Endothelial cell of umbilical vein (primary cell): ENCODE measurements around the gene ZNF600. TPM values are rescaled to one million over a fixed set of nuclear protein-coding genes. Genes with fewer than 3 reads are reported as not detected.
"Not testable (repeated sequence)": the region's sequence is repeated elsewhere in the genome, so short reads cannot be mapped to it uniquely, and the experiment has no call there.

ENCODE experiments used
- BruUV-seq: library from RNA; stranded (reverse); fragments of 400-500 nt; replicated peaks from 2 replicates; lab custom pipeline; 2021; lab: Mats Ljungman, UMichigan
- CTCF ChIA-PET: fragments of 300-600, 350-600 bp; sonication (Branson Sonifier 250); formaldehyde crosslinking; loops from one replicate; lab custom pipeline; 2021; ENCODE audit warnings: antibody characterized with exemption, inconsistent platforms; lab: Charles Lee
- POLR2A ChIA-PET: fragments of 300-600, 350-600 bp; sonication (Branson Sonifier 250); formaldehyde crosslinking; loops from one replicate; lab custom pipeline; 2021; ENCODE audit warnings: antibody characterized with exemption, inconsistent platforms; lab: Charles Lee
- DNase-seq: peaks from one replicate; pipeline ENCODE4 v3.0.0-alpha.2; 2011; ENCODE audit warnings: low read depth, low spot score
- FAIRE-seq: peaks from 2 replicates; lab custom pipeline; 2011; peaks lifted over from hg19 to GRCh38; lab: Jason Lieb, UNC
- H2AFZ ChIP-seq: 2 replicates; pipeline ENCODE4 v1.6.0; 2012; ENCODE audit warnings: low read depth, low read length, control low read depth, inconsistent platforms
- H3K27ac ChIP-seq: 2 replicates; pipeline ENCODE4 v1.5.1; 2011; ENCODE audit warnings: low read depth, mild to moderate bottlenecking, control low read depth, low read length, moderate library complexity; ENCODE audit not compliant: insufficient read depth
- H3K27me3 ChIP-seq, 2 experiments: 2 replicates each; pipeline versions ENCODE4 v1.6.0 to v1.6.1; 2011; ENCODE audit warnings: low read length in 2 of 2, mixed read lengths in 1 of 2; ENCODE audit not compliant: control insufficient read depth in 2 of 2, insufficient read depth in 2 of 2
- H3K36me3 ChIP-seq, 2 experiments: 2 replicates in 1 of 2; 3 replicates in 1 of 2; pipeline ENCODE4 v1.5.1; 2011; ENCODE audit warnings: low read length in 2 of 2, mild to moderate bottlenecking in 1 of 2, moderate library complexity in 1 of 2; ENCODE audit not compliant: control insufficient read depth in 2 of 2, insufficient read depth in 2 of 2; ENCODE audit errors: extremely low read depth in 1 of 2
- H3K4me1 ChIP-seq: 3 replicates; pipeline ENCODE4 v1.5.1; 2011; ENCODE audit warnings: mild to moderate bottlenecking, low read length; ENCODE audit not compliant: control insufficient read depth, insufficient read depth; ENCODE audit errors: extremely low read depth
- H3K4me2 ChIP-seq: 2 replicates; pipeline ENCODE4 v1.6.1; 2011; ENCODE audit warnings: low read length, control low read depth, mixed read lengths; ENCODE audit not compliant: insufficient read depth
- H3K4me3 ChIP-seq, 3 experiments: fragments of 200-600 bp in 1 of 3; sonication (generic), shearing (Covaris generic) in 1 of 3; replicated peaks in 1 of 3; 2 replicates each; pipeline ENCODE4 v1.5.1; 2011 to 2016; ENCODE audit warnings: control low read depth in 3 of 3, low read length in 3 of 3, mild to moderate bottlenecking in 2 of 3, inconsistent platforms in 1 of 3, low read depth in 1 of 3, moderate library complexity in 1 of 3; ENCODE audit not compliant: insufficient read depth in 1 of 3
- H3K79me2 ChIP-seq: 2 replicates; pipeline ENCODE4 v1.6.0; 2012; ENCODE audit warnings: low read length, inconsistent platforms; ENCODE audit not compliant: control insufficient read depth, insufficient read depth
- H3K9ac ChIP-seq: replicated peaks from 2 replicates; pipeline ENCODE3; 2011; ENCODE audit warnings: low read length, control low read depth; ENCODE audit not compliant: insufficient read depth; ENCODE audit errors: extremely low read depth
- H3K9me1 ChIP-seq: replicated peaks from 3 replicates; pipeline ENCODE4 v1.6.0; 2011; ENCODE audit warnings: mild to moderate bottlenecking, low read length; ENCODE audit not compliant: control insufficient read depth, insufficient read depth; ENCODE audit errors: extremely low read depth
- H3K9me3 ChIP-seq: replicated peaks from 2 replicates; pipeline ENCODE4 v1.5.1; 2012; ENCODE audit warnings: low read length, inconsistent platforms; ENCODE audit not compliant: control insufficient read depth, insufficient read depth
- H4K20me1 ChIP-seq: replicated peaks from 2 replicates; pipeline ENCODE3; 2011; ENCODE audit warnings: mild to moderate bottlenecking, low read length; ENCODE audit not compliant: control insufficient read depth, insufficient read depth; ENCODE audit errors: extremely low read depth
- CTCF ChIP-seq, 2 donors: IDR thresholded peaks; 1 replicate in 1 of 2; 2 replicates in 1 of 2; pipeline ENCODE4 v1.5.1; 2011; ENCODE audit warnings: low read length in 2 of 2, mild to moderate bottlenecking in 2 of 2, moderate library complexity in 2 of 2, control low read depth in 1 of 2, inconsistent platforms in 1 of 2, low read depth in 1 of 2; ENCODE audit not compliant: insufficient read depth in 1 of 2; ENCODE audit errors: extremely low read depth in 1 of 2
- JUN ChIP-seq: IDR thresholded peaks from 2 replicates; pipeline ENCODE4 v1.6.1; 2011; ENCODE audit warnings: borderline replicate concordance, low read depth; ENCODE audit not compliant: insufficient read length, insufficient read depth
- POLR2AphosphoS5 ChIP-seq: IDR thresholded peaks from 2 replicates; pipeline ENCODE4 v1.6.1; 2012; ENCODE audit warnings: low read depth, mild to moderate bottlenecking, control low read depth, low read length, moderate library complexity; ENCODE audit not compliant: insufficient read depth
- dilution Hi-C: fragments of 300-500 bp; cut with MboI; formaldehyde crosslinking; loops from one replicate; pipeline ENCODE4 v1.15.0; 2019; ENCODE audit warnings: low sequenced_read_pairs; ENCODE audit not compliant: extremely low pct_ligation_motif_present
- intact Hi-C: fragments of 100-400 bp; cut with micrococcal nuclease; formaldehyde crosslinking; loops from one replicate; pipeline ENCODE4 v1.10.0; 2022
- polyA plus RNA-seq, 4 experiments: library from polyadenylated mRNA; depleted of rRNA in 3 of 4; stranded (reverse) in 3 of 4; unstranded in 1 of 4; fragments of >200 nt; gene quantifications; 2 replicates each; pipeline versions ENCODE4 v1.2.1 to v1.2.3, GENCODE V29; 2011 to 2012; ENCODE audit warnings: missing spikeins in 1 of 4
- total RNA-seq: library from RNA; stranded (reverse); gene quantifications from 2 replicates; pipeline ENCODE4 v1.2.3, GENCODE V29; 2021

ZNF600 gene
- total and polyA plus RNA-seq, 2 donors (not counting 3 experiments of a cell fraction or from before 2014, with no cell fraction given): 5.2 to 5.8 TPM

- no peaks in the 10 kb centered on the region for H3K27me3 ChIP-seq
- POLR2A ChIA-PET: no interaction called here
- no TSS peak for BruUV-seq
- FAIRE-seq (no peak), DNase-seq (peak; percentile 42)
- intact Hi-C loops (no loop called here), dilution Hi-C loops (no loop called here)
- H3K9ac ChIP-seq: no peak overlapping the region
- no peaks in the 10 kb centered on the region for H3K36me3 ChIP-seq
- H3K4me1 ChIP-seq: no peaks in the 10 kb centered on the region
- no peak overlapping the region for H3K4me3 ChIP-seq
- no peaks in the 10 kb centered on the region for H4K20me1 ChIP-seq
- CTCF ChIA-PET: interaction anchor here (1.0 kb wide), 2 partner anchors 23 to 500 kb away, joined by 3 to 5 read pairs; no protein-coding TSS in a partner anchor
- H3K4me2 ChIP-seq: no peak overlapping the region
- TF ChIP-seq CTCF (IDR thresholded peaks at IDR 0.05; ENCODE audit: extremely low read depth in 1 of 2, insufficient read depth in 1 of 2, low read depth in 1 of 2, low read length in 2 of 2) (peak; percentile 3 to 32), JUN (no peak), POLR2AphosphoS5 (no peak)
- no peak overlapping the region for H2AFZ ChIP-seq
- no peak overlapping the region for H3K27ac ChIP-seq
- H3K79me2 ChIP-seq: no peaks in the 10 kb centered on the region
- no peaks in the 10 kb centered on the region for H3K9me3 ChIP-seq
- H3K9me1 ChIP-seq: no peaks in the 10 kb centered on the region
These were observed 38.1 kb downstream of the ZNF600 start for GRCh38 chr19:52748336-52748950.

GRCh38 chr19:52745919-52746318 lies 40.7 kb downstream of the ZNF600 start:
- POLR2A ChIA-PET: interaction anchor here (0.6 kb wide), 1 partner anchor 37 kb away, joined by 3 read pairs; no protein-coding TSS in a partner anchor
- H3K4me2 ChIP-seq, H3K9me3 ChIP-seq, H3K4me3 ChIP-seq, intact Hi-C loops, H3K9ac ChIP-seq, CTCF ChIA-PET, H4K20me1 ChIP-seq, FAIRE-seq, H3K36me3 ChIP-seq, H2AFZ ChIP-seq, H3K9me1 ChIP-seq, H3K79me2 ChIP-seq, DNase-seq, dilution Hi-C loops, BruUV-seq, H3K27ac ChIP-seq, H3K27me3 ChIP-seq, H3K4me1 ChIP-seq: not testable (repeated sequence)
